Psoas muscle (tissue), 8 donors: ENCODE results near the gene INPPL1. TPM values are rescaled to one million over a fixed set of nuclear protein-coding genes. Genes with fewer than 3 reads are reported as not detected.

ENCODE experiments used
- ATAC-seq, 4 donors: fragments of 200-7000 bp; cut with Tn5 transposase; one replicate each; pipeline ENCODE4 v1.9.1; 2020; ENCODE audit warnings: moderate library complexity in 3 of 4, mild to moderate bottlenecking in 2 of 4
- DNase-seq, 2 donors: peaks; one replicate each; pipeline ENCODE4 v3.0.0-alpha.2; 2020
- H3K27ac ChIP-seq: fragments of 200-600 bp; one replicate; pipeline ENCODE4 v1.8.0; 2022
- H3K27me3 ChIP-seq, 3 donors: fragments of 200-600 bp in 1 of 3; one replicate each; pipeline versions ENCODE4 v1.6.1 to v1.8.0; 2013 to 2022; ENCODE audit warnings: low read length in 2 of 3, mild to moderate bottlenecking in 2 of 3, moderate library complexity in 1 of 3; ENCODE audit not compliant: insufficient read depth in 3 of 3
- H3K36me3 ChIP-seq, 2 donors: fragments of 200-600 bp in 1 of 2; one replicate each; pipeline versions ENCODE4 v1.6.1 to v1.8.0; 2013 to 2022; ENCODE audit warnings: low read depth in 1 of 2, mild to moderate bottlenecking in 1 of 2, moderate library complexity in 1 of 2; ENCODE audit not compliant: insufficient read depth in 1 of 2
- H3K4me1 ChIP-seq: fragments of 200-600 bp; one replicate; pipeline ENCODE4 v1.8.0; 2022
- H3K4me3 ChIP-seq: fragments of 200-600 bp; one replicate; pipeline ENCODE4 v1.8.0; 2022; ENCODE audit warnings: mild to moderate bottlenecking
- H3K9me3 ChIP-seq: fragments of 200-600 bp; one replicate; pipeline ENCODE4 v1.8.0; 2022
- CTCF ChIP-seq: fragments of 200-600 bp; IDR thresholded peaks from one replicate; pipeline ENCODE4 v1.8.0; 2022; ENCODE audit warnings: antibody characterized with exemption
- WGBS, 3 donors: extraction: QIAGEN DNeasy Blood & Tissue Kit; methylation state at CpG; one replicate each; pipeline versions ENCODE4 v1.1.6 to v1.1.7; 2013; 5-methylcytosine and 5-hydroxymethylcytosine counted together
- intact Hi-C, 2 donors: fragments of 100-400 bp; cut with DNase I; formaldehyde crosslinking; loops; one replicate each; pipeline versions ENCODE4 v1.11.0 to v1.14.2; 2022
- polyA plus RNA-seq, 3 donors: library from polyadenylated mRNA; stranded (reverse); fragments of 200-250 nt; gene quantifications; one replicate each; pipeline ENCODE4 v1.2.3, GENCODE V29; 2013
- total RNA-seq, 4 donors: library from RNA; stranded (reverse); fragmentation: NEBNext Ultra II Directional in 2 of 4; extraction: Animal tissue kit (Norgen Biotek cat#: 25700) in 2 of 4; gene quantifications; one replicate each; pipeline versions ENCODE4 v1.2.1 to v1.2.4, GENCODE V29; 2021 to 2023
- donor health status: healthy with polysubstance abuse.
- donor health status: DM: no; HTN: no; CAD: no; lungs with moderate emphysema.
- donor health status: Bipolar disorder and iron deficiency.
- donor health status: healthy.
- donor health status: DM: yes; HTN: yes; CAD: no.
- donor health status: DM: no; HTN: no; CAD: no.
- donor health status: DM: no; HTN: no; CAD: no.
- donor health status: DM: yes; HTN: yes; CAD: no.

Gene INPPL1
- total and polyA plus RNA-seq, 7 donors = 35.2 to 125 (median 90.7) TPM

DNA sequence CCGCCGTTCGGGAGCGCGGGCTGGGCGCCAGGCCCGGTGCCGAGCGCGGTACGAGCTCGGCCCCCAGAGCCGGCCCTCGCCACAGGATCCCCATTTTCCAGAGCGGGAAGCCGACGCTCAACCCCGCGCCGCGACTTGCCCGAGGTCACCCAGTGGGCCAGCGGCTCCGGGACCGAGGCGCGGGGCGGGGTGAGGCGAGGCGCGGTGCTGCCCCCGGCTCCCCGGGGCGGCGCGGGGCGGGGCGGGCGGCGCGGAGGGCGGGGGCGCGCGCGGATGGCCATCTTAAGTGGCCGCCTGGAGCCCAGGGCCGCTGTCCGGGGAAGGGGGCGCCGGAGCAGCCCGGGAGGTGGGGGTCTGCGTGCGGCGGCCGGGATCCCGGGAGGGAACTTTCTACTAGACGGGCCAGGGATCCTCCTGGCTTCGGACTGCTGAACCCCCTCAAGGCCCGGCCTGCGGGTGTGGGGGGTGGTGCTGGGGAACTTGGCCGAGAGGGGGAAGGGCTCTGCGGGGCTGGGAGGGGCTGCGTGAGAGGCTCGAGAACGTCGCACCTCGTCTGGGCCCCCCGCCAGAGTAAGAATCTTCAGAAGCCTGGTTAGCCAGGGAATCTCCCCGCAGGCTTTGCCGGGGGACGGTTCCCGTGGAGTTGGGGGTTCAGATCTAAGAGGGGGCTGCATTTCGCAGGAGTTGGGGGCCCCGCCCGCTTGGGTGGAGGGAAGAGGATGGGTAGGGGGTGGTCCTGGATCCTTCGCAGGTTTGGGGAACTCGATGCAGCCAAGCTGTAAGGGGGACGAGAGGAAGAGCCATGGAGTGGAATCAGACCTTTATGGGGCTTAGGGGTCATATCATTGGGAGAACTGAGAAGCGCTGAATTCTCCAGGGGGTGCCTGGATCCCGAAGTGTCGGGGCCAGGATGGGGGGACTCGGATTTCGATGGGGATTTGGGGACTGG, 678 bp upstream of the INPPL1 start:
- 0 to 1% (median 0%) methylated on average over 53 to 84 of the region's 84 CpGs for WGBS, 3 donors

DNA sequence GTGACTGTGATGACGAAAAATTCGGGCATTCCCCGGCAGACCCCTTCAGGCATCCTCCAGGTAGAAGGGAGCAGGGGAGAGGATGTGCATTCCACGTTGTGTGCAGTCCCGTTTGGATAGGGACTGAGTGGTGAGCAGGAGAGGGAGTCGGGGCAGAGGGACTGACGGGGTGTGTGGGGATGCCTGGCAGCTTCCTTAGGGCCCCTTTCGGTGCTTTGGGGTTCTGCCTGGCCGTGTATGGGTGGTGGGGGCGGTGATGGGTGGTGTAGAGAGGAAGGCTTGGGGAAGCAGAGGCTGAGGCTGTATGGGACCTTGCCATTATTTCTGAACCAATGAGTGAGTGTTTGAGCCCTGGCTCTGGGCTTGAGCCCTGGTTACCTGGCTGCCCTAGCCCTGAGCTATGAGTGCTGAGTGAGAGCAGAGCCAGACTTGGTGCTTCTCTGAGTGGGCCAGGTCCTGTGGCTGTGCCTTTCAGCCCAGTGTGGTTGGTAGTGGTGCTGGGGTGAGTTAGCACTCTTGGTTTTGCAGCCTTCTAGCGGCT, 914 bp downstream of the INPPL1 start:
- peak overlapping the region; percentile 94 for H3K27ac ChIP-seq
- peaks cover 0 to 35% of the 10 kb centered on the region in 2 donors for H3K36me3 ChIP-seq
- no peak for ATAC-seq
- peak overlapping the region; percentile 72 for H3K4me3 ChIP-seq
- H3K27me3 ChIP-seq = no peaks in the 10 kb centered on the region
- peaks cover 16% of the 10 kb centered on the region for H3K4me1 ChIP-seq
- intact Hi-C loops = loop anchor here in 1 of 2 donors (1.0 kb wide), 1 partner anchor 14 kb away; no protein-coding TSS in a partner anchor
- WGBS, 3 donors = 25 to 35% (median 27%) methylated on average over 11 of the region's 11 CpGs
- no peak for TF ChIP-seq CTCF
- no peaks in the 10 kb centered on the region for H3K9me3 ChIP-seq
- DNase-seq = no peak

More for the DNA sequence above, 678 bp upstream of the INPPL1 start:
- peaks cover 16% of the 10 kb centered on the region for H3K4me1 ChIP-seq
- ATAC-seq (peak; percentile 69 to 78 (median 76)), DNase-seq (peak; percentile 79 to 86)
- TF ChIP-seq CTCF = no peak
- H3K9me3 ChIP-seq = no peaks in the 10 kb centered on the region
- H3K27ac ChIP-seq = peak overlapping the region; percentile 94
- H3K27me3 ChIP-seq = no peaks in the 10 kb centered on the region
- H3K4me3 ChIP-seq = peak overlapping the region; percentile 72
- intact Hi-C loops = loop anchor here in 1 of 2 donors (5.0 kb wide), 2 partner anchors 112 to 208 kb away; partner anchors contain the start of genes ANAPC15 and CLPB
- peaks cover 0 to 19% of the 10 kb centered on the region in 2 donors for H3K36me3 ChIP-seq

- no peak overlapping the region for H3K27ac ChIP-seq
- no peak for TF ChIP-seq CTCF
- ATAC-seq (no peak), DNase-seq (no peak)
- intact Hi-C loops = no loop called here
- H3K36me3 ChIP-seq = peaks cover 0 to 47% of the 10 kb centered on the region in 2 donors
- WGBS, 3 donors = 74 to 80% (median 79%) methylated on average over 5 of the region's 5 CpGs
- H3K4me3 ChIP-seq = no peak overlapping the region
- no peaks in the 10 kb centered on the region for H3K27me3 ChIP-seq
- H3K9me3 ChIP-seq = no peaks in the 10 kb centered on the region
- H3K4me1 ChIP-seq = peaks cover 16% of the 10 kb centered on the region
Measured at GRCh38 chr11:72226701-72227100, 2.1 kb downstream of the INPPL1 start.

- no peak for DNase-seq
- Histone ChIP-seq H3K9me3 (no peaks in the 10 kb centered on the region), H3K4me3 (no peak overlapping the region), H3K27me3 (no peaks in the 10 kb centered on the region), H3K4me1 (peaks cover 12% of the 10 kb centered on the region), H3K27ac (no peak overlapping the region), H3K36me3 (peaks cover 0 to 55% of the 10 kb centered on the region in 2 donors)
- intact Hi-C loops = no loop called here
- no peak for TF ChIP-seq CTCF
- ATAC-seq = no peak
- 57 to 65% (median 63%) methylated on average over 12 to 14 of the region's 14 CpGs for WGBS, 3 donors
Measured at GRCh38 chr11:72227316-72228228, 3.0 kb downstream of the INPPL1 start.
